Esophagus (tissue), 2 donors: Measurements from ENCODE around the gene LRRTM2. TPM values are rescaled to one million over a fixed set of nuclear protein-coding genes. Genes with fewer than 3 reads are reported as not detected.

Experiments
- polyA plus RNA-seq, 2 donors: library from polyadenylated mRNA; stranded (reverse); fragments of 200-250 nt; gene quantifications; one replicate each; pipeline ENCODE4 v1.2.3, GENCODE V29; 2013
- donor health status: healthy with polysubstance abuse.
- donor health status: Bipolar disorder and iron deficiency.

The LRRTM2 gene
- polyA plus RNA-seq, 2 donors: 0.01 to 0.02 TPM

Other genes starting within 250 kb of the LRRTM2 start
- 100 to 1,000 TPM; 221 to 223 TPM for gene CTNNA1, start 121.9 kb downstream of the LRRTM2 start, polyA plus RNA-seq